GM18868 (cell line): ENCODE data around the gene LDAH.

ENCODE experiments used
- ATAC-seq: cut with Tn5 transposase; IDR thresholded peaks from one replicate; pipeline ENCODE4 v1.9.1; 2021; ENCODE audit warnings: mild to moderate bottlenecking, moderate library complexity; ENCODE audit not compliant: unreplicated experiment

LDAH gene

GRCh38 chr2:20687260-20687832, 135.6 kb downstream of the LDAH start:
- ATAC-seq = no peak

- ATAC-seq = no peak
These were observed 138.3 kb downstream of the LDAH start for GRCh38 chr2:20684581-20685063.

DNA sequence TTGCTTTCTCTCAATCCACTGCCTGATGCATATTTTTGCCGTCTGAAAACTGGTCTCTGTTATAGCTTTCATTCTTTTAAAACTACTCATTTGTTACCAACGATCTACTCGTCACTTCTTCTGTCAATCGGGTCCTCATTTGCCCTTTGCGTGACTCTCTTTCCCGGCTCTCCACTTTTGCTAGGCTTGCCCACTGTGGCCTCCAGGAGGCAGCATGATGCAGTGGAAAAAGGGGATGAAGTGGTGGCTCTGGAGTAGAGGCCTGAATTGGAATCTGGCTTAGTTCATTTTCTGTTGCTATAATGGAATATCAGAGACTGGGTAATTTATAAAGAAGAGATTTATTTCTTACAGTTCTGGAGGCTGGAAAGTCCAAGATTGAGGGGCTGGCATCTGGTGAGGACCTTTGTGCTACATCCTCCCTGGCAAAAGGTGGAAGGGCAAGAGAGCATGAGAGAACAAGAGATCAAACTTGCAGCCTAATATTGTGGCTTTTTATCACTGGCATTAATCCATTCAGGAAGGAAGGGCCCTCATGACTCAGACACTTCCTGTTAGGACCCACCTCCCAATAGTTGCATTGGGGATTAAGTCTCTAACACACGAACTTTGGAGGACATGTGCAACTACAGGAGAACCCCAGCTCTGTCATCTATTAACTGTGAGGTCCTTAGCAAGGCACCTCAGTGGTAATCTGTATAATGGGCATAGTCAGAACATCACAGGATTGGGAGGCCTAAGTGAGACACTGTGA, 140.6 kb downstream of the LDAH start:
- no peak for ATAC-seq

DNA sequence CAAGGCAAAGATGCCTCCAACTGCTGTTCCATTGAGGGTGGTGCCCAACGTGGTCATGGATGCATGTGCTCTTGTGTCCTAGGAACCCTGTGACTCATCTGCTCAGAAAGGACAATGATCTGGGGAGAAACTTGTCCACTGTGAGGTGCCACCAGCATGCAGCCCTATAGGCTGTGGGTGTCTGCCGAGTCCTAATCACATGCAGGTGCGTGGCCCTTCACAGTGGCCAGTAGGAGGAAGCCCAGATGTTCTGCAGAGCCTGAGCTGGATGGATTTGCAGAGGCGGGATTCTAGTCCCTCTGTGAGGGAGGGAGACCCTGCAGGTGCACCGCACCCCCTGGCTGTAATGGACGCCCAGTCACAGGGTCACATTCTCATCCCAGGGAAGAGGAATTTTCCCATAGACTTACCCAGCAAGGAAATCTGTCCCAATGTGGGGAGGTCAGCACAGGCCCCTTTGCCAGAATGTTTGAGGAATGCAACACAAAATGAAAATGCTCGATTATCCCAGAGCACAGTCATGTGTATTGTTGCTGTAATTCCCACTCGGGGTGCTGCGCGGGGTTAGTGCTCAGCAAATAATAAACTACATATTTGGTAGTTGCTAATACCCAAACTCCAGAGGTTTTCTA, 142.0 kb downstream of the LDAH start:
- no peak for ATAC-seq

- no peak for ATAC-seq
These were observed 144.1 kb downstream of the LDAH start for GRCh38 chr2:20678780-20679179.

DNA sequence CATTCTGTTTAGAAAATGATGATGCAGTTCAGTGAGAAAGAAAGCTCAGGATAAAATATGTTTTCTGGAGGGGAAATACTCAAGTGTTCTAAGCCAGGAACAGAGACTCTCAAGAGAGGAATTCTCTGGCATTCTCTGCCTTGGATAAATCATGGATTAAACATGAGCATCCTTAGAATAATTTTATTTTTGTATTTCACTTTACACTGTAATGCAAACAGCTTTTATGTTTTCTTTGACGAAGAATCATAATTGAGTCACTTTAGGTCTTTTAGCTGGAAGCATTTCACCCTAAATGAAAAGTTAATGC, 144.9 kb downstream of the LDAH start:
- ATAC-seq = no peak

DNA sequence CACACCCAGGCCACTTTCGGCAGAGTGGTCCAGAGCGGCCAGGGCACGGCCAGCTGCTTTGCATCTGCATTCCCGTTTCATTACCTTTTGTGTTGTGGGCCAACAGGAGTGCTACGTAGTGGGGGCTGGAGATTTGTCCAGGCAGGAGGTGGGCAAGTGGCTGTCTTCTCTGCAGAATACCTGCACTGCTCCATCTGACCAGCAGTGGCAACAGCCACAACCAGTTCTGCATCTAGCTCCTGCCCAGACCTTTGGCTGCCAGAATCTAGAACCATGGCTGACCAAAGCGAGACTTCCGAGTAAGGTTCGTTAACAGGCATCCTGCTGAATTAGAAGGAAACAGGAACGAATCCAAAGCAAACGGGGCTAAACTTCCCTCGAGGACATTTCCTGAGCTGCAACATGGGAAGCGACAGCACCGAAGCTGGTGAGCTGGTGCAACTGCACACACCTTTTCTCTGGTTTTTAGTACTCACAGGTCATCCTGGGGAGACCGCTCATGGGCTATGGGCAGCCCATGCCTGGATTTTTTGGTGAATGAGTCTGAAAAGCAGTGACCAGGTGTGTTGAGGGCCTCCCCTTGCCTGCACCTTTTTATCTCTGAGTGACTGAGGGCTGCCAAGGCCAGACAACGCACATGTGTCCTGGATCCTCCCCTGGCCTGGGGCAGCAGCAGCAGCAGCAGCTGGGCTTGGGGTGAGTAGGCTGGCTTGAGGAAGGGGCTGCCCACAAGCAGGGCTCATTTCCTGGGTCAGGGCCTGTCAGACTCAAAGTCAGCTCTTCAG, 145.4 kb downstream of the LDAH start:
- ATAC-seq = peak; percentile 35

DNA sequence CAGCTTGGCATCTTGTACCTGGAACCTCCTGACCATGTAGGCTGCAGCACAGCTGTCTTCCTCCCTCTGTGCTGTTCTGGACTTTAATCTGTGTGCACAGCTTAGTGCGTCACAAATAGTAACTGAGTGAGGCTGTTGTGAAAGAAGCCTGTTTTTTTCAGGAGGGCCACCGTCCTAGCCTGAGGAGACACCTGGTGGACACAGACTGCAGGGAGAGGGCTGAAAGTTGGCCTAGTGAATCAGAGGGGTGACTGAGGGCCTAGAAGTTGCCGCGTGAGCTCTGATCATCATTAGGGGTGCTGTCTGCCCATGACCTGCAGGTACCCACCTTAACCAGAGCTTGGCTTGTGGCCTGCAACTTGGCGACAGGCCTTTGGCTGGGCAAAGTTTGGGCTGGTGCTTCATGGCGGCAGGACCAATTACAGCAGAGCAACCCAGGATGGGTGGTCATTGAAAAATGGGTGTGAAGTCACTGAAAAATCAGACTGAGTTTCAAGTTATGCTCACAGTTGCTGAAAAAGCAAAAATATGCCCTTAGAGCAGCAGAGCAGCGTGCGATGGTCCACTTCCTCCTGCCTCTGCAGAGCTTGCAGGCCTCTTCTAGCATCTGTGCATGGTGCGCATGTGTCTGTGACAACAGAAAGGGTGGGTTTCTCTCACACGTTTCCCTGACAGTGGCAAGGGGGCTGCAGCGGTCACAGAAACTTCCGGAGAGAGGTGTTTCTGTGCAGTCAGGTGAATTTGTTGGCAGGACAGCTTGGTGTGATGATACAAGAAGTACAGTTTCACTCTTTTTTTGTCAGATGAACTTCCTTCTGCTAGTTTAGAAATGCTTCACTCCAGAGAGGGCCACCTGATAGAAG, 146.3 kb downstream of the LDAH start:
- peak; percentile 78 for ATAC-seq

- ATAC-seq = peak; percentile 63
These were observed 147.1 kb downstream of the LDAH start for GRCh38 chr2:20675701-20676352.

DNA sequence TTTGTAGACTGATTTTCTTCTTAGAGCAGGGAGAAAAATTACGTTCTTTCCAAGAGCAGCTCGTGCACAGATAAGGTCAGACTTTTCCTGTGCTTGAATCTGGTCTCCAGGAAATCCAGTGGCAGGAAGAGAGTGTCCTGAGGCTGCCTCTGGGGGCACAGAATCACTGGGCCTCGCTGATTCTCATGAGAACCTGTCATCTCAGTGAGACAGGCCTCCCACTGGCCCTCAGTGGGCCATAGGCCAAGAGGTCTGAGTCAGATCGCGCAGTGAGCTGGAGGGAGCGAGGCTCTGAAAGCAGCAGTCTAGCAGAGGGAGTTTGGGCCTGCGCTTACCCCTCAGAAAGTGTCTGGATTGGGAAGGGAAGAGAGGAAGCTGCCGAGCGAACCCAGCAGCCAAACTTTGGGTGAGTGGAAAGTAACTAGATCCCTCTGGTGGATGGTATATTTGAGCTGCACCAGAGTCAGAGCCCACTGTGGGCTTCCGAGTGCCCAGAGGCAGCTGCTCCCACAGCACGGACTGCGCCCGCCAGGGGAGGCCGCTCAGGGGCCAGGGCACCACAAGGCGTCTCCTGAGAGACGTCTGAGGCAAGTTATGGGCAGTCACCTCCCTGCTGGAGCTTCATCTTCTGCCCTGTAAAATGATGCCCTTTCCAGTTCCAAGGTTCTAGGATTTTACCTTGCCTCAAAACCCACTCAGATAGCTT, 147.8 kb downstream of the LDAH start:
- ATAC-seq = no peak

- no peak for ATAC-seq
These were observed 148.5 kb downstream of the LDAH start for GRCh38 chr2:20674309-20674965.

DNA sequence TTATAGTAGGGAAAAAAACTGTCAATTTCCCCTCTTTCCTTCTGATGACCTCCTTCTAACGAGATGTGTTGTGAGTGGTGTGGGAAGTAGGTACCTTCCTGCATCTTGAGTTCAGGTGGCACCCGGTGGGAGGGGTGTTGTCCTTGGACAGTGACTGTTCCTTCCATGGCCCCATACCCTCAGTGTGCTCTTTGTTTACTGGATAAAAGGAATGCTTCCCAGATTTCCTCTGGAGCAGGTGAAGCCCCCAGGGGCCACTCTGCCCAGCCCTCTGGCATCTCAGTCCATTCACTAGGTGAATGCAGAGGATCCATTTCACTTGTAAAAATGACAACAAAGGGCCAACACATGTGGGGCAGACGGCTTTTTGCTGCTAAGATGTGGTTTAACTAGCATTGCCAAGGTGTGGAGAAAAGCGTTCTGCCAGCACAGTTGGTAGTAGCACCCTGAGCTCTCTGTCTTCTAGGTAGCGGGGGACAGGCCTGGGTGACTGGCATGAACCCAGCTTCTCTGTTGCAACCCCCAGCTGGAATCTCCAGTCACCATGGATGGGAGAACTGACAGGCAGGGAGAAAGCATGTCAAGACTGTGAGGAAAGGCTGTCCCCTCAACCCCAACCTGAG, 149.1 kb downstream of the LDAH start:
- no peak for ATAC-seq

- no peak for ATAC-seq
These were observed 150.5 kb downstream of the LDAH start for GRCh38 chr2:20672201-20672951.

DNA sequence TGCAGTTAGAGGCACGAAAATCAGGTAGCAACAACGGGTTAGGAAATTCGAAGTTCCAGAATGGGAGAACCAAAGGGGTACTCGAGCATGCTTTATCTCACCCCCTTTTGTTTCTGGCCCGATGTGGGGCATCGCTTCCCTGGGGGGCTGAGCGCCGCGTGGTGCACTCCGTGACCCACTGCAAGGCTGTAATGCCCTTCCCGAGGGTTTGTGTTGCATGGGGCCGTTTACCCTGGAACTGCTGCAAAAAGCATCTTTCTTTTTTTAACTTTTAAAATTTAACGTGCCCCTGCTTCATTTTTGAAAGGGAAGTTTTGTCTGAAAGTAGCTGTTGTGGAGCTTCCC, 151.2 kb downstream of the LDAH start:
- ATAC-seq = no peak

GRCh38 chr2:20671036-20671735, 151.7 kb downstream of the LDAH start:
- no peak for ATAC-seq

GRCh38 chr2:20670315-20671035, 152.4 kb downstream of the LDAH start:
- no peak for ATAC-seq
